Muscle of leg (tissue), 11 donors: ENCODE results near the gene ATP2B1. TPM values are rescaled to one million over a fixed set of nuclear protein-coding genes. Genes with fewer than 3 reads are reported as not detected.

Source experiments
- DNase-seq: peaks from one replicate; pipeline ENCODE4 v3.0.0; 2013
- H3K27ac ChIP-seq: one replicate; pipeline ENCODE4 v1.5.1; 2013; ENCODE audit warnings: mild to moderate bottlenecking, low read length, control low read depth
- H3K27me3 ChIP-seq: one replicate; pipeline ENCODE4 v1.6.1; 2013; ENCODE audit warnings: low read length; ENCODE audit not compliant: control insufficient read depth, insufficient read depth
- H3K36me3 ChIP-seq: one replicate; pipeline ENCODE4 v1.6.1; 2013; ENCODE audit warnings: low read length; ENCODE audit not compliant: control insufficient read depth, insufficient read depth
- H3K4me1 ChIP-seq: one replicate; pipeline ENCODE4 v1.6.1; 2013; ENCODE audit warnings: low read length; ENCODE audit not compliant: control insufficient read depth, insufficient read depth
- H3K4me3 ChIP-seq: one replicate; pipeline ENCODE4 v1.5.1; 2013; ENCODE audit warnings: low read length, control low read depth
- H3K9me3 ChIP-seq: replicated peaks from 2 replicates; pipeline ENCODE4 v1.6.1; 2013; ENCODE audit warnings: low read depth, low read length; ENCODE audit not compliant: control insufficient read depth
- WGBS: methylation state at CpG from one replicate; pipeline ENCODE4 v1.1.5; 2013; ENCODE audit warnings: missing lambda C conversion rate; ENCODE audit not compliant: insufficient coverage; 5-methylcytosine and 5-hydroxymethylcytosine counted together
- polyA plus RNA-seq, 8 donors: library from polyadenylated mRNA; unstranded; fragments of 120-200 nt; gene quantifications; one replicate each; pipeline versions ENCODE4 v1.2.1 to v1.2.3, GENCODE V29; 2013; ENCODE audit warnings: inconsistent platforms in 1 of 8, low replicate concordance in 1 of 8; ENCODE audit not compliant: insufficient read length in 8 of 8, insufficient read depth in 1 of 8
- total RNA-seq: library from RNA; stranded (reverse); fragments of 120-200 nt; gene quantifications from one replicate; pipeline ENCODE4 v1.2.4, GENCODE V29; 2013

Gene ATP2B1
- total and polyA plus RNA-seq, 9 donors, result 59.3 to 112 (median 87.4) TPM

DNA sequence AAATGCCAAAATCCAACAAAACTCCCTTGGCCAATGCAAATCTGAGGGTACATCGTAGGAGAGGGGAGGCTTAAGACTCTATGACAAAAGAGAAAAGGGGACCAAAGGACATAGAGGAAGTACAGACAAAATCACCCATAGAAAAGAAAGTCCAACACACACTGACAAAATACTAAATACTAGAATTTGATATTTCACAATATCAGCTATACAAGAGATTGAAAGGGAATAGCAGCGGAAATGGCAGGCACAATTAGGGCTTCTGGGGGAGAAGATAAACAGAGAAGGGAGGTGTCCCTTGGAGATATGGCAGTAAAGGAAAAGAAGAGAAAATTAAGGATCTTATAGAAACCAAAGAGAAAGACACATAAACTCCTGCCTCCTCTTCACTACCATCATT is 29.0 kb downstream of the ATP2B1 start:
- no peak for DNase-seq
- Histone ChIP-seq H3K36me3 (no peaks in the 10 kb centered on the region), H3K4me3 (no peak overlapping the region), H3K27me3 (no peaks in the 10 kb centered on the region), H3K9me3 (peaks cover 25% of the 10 kb centered on the region), H3K27ac (no peak overlapping the region), H3K4me1 (no peaks in the 10 kb centered on the region)
- no CpG with 5 or more reads among the region's 2 CpGs for WGBS

DNA sequence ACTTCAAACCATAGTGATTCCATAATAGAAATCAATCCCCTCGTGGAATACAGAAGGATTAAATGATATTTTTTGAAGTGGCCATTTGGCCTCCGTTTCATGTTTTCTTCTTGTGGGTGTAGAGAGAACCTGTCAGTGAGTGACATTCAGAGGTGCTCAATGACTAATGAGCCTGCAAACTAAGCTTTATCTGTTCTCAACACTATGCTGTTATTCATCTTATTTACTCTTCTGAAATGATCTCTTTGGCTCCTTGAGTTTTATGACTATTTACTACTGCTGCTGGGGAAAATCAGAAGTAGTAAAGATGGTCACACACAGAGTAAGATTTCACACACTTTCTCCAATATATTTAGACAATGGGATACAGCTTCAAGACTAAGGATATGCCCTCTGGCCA is 30.4 kb downstream of the ATP2B1 start:
- no peaks in the 10 kb centered on the region for H3K4me1 ChIP-seq
- no peak overlapping the region for H3K4me3 ChIP-seq
- H3K27ac ChIP-seq, result no peak overlapping the region
- DNase-seq, result no peak
- peaks cover 23% of the 10 kb centered on the region for H3K9me3 ChIP-seq
- no CpG with 5 or more reads among the region's 2 CpGs for WGBS
- H3K27me3 ChIP-seq, result no peaks in the 10 kb centered on the region
- no peaks in the 10 kb centered on the region for H3K36me3 ChIP-seq

DNA sequence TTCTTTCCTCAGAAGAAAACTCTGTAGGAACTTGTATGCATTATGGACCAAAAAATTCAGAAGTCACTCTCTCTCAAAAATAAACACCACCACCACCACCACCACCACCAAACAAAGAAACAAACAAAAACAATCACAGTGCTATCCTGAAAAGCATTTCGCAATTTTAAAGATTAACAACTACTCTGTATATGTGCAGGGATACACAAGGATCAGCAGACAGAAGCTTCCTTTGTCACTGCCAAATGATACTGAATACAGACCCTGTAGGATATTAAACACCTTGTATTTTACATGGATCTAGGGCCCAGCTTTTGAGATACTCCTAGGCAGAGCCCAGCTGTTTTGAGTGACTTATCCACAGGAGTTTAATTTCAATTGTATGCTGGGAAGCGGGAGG is 31.7 kb downstream of the ATP2B1 start:
- no peak for DNase-seq
- H3K9me3 ChIP-seq, result peaks cover 14% of the 10 kb centered on the region
- H3K4me3 ChIP-seq, result no peak overlapping the region
- H3K36me3 ChIP-seq, result peaks cover 2% of the 10 kb centered on the region
- WGBS, result no CpG with 5 or more reads among the region's 2 CpGs
- no peaks in the 10 kb centered on the region for H3K4me1 ChIP-seq
- no peaks in the 10 kb centered on the region for H3K27me3 ChIP-seq
- H3K27ac ChIP-seq, result no peak overlapping the region

DNA sequence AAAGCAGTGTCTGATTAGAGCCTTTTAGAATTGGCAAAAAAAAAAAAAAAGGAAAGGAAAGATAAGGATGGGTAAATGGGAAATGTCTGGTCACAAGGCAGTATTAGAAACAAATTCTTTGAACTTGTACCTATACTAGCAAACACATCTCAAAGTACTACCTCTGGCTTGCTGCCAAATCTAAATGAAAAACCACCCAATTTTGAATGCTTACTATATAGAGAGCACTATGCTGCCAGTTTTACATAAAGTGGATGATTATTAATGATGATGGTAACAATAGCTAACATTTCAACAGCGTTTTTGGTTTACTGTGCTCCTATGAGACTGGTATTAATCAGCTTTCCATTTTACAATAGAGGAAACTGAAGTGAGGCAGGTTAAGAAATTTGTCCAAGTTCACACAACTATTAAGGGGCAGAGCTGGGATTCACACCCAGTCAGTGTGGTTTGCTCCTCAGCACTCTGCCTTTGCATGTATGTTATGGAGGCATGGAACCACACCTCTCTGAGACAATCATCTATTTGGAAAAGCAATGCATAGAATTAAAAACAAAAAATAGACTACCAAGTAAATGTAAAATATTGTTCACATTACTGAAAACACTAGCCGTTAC is 34.2 kb downstream of the ATP2B1 start:
- no CpG with 5 or more reads among the region's 2 CpGs for WGBS
- Histone ChIP-seq H3K4me1 (no peaks in the 10 kb centered on the region), H3K4me3 (no peak overlapping the region), H3K36me3 (peaks cover 2% of the 10 kb centered on the region), H3K9me3 (peaks cover 2% of the 10 kb centered on the region), H3K27me3 (no peaks in the 10 kb centered on the region), H3K27ac (no peak overlapping the region)
- DNase-seq, result no peak

DNA sequence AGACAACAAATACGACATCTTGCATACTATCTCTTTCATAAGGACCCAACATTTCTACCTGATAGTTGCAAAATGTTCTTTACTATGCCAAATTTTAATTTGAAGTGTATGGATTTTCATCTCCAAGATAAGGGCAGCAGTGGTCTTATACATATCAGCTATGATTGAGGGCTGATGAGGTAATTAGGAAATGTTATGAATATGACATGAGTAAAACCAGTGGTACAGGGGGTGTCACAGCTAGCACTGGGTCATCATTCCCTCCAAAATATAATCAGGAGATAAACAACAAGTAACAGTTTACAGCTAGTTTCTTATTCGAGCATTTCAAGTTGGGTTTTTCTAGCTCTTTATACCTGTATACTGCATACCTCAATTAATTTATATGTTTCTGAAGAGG is 35.0 kb downstream of the ATP2B1 start:
- peaks cover 2% of the 10 kb centered on the region for H3K36me3 ChIP-seq
- H3K27me3 ChIP-seq, result no peaks in the 10 kb centered on the region
- no peak for DNase-seq
- no CpG with 5 or more reads among the region's 2 CpGs for WGBS
- H3K4me3 ChIP-seq, result no peak overlapping the region
- no peak overlapping the region for H3K27ac ChIP-seq
- peaks cover 2% of the 10 kb centered on the region for H3K4me1 ChIP-seq
- no peaks in the 10 kb centered on the region for H3K9me3 ChIP-seq

DNA sequence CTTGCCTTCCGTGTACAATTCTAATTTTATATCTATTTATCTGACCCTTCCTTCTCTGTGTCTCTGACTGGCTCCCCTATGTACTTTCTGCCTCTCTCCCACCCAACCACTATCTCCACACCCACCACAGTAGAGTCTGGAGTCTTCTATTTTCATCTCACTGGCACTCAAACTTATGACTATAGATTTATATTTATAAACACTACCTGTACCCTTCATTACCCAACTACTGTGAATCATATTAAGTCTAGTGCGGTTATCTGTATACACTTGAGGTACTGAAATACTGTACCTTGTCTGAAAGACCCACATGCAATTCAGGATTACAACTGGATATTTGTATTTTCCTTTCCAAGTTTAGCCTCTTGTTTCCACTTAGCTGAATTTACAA is 36.1 kb downstream of the ATP2B1 start:
- Histone ChIP-seq H3K27ac (no peak overlapping the region), H3K9me3 (no peaks in the 10 kb centered on the region), H3K4me1 (peaks cover 2% of the 10 kb centered on the region), H3K36me3 (peaks cover 2% of the 10 kb centered on the region), H3K27me3 (no peaks in the 10 kb centered on the region), H3K4me3 (no peak overlapping the region)
- WGBS, result 100% methylated on average over 2 of the region's 2 CpGs
- DNase-seq, result no peak

DNA sequence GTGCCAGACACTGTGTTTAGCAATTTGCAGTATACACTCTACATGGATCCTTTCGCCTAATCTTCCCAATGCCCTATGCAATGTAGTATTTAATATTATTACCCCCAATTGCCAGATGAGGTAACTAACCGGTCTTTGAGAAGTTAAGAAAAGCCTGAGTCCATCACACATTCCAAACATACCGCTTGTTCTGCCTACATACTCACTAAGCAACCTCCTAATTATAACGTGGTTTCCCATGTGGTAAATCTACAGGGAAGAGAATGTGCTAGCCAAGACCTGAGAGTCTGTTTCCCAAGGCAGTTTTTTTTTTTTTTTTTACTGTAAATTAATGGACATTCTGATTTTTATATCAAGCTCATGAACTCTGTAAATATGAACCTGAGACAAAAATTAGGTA is 37.2 kb downstream of the ATP2B1 start:
- DNase-seq, result no peak
- no peak overlapping the region for H3K27ac ChIP-seq
- WGBS, result no CpG with 5 or more reads among the region's 4 CpGs
- H3K9me3 ChIP-seq, result no peaks in the 10 kb centered on the region
- peaks cover 2% of the 10 kb centered on the region for H3K36me3 ChIP-seq
- H3K4me3 ChIP-seq, result no peak overlapping the region
- H3K4me1 ChIP-seq, result peaks cover 2% of the 10 kb centered on the region
- H3K27me3 ChIP-seq, result no peaks in the 10 kb centered on the region

DNA sequence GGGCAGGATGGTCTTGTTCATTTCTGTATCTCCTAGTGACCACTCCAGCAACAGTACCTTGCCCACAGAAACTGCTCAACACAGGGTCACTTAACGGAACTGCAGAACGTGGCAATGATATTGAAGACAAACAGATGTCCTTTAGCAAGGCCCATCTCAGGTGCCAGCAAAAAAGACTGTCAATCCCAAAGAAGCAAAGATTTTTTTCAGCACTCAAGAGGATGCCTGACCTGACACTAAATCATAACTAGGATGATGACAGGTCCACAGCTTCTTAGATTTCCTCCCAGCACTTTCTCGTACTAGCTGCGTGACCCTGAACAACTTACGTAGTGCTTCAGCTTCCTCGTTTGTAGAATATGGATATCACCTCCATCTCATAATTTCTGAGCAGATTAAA is 39.4 kb downstream of the ATP2B1 start:
- H3K27me3 ChIP-seq, result no peaks in the 10 kb centered on the region
- H3K4me1 ChIP-seq, result peaks cover 2% of the 10 kb centered on the region
- no peak overlapping the region for H3K4me3 ChIP-seq
- H3K36me3 ChIP-seq, result peaks cover 2% of the 10 kb centered on the region
- no peak for DNase-seq
- H3K9me3 ChIP-seq, result no peaks in the 10 kb centered on the region
- no peak overlapping the region for H3K27ac ChIP-seq
- 69% methylated on average over 4 of the region's 6 CpGs for WGBS

DNA sequence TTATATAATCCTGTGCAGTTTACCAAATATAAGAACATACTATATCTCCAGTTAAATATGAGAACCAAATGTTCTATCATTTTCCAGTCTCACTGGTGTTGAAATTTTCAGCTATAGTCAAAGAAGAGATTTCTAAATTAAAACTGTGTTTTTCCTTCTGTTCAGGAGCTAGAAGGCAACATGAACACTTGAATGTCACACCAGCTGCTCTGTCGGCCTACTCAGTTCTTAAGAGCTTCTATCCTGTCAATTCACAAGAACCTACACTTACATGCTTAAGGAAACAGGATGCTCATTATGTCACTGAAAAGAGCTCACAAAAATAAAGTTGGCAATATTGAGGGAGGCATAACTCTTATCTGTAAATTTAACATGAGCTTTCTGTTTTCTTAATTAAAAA is 43.1 kb downstream of the ATP2B1 start:
- H3K36me3 ChIP-seq, result no peaks in the 10 kb centered on the region
- peaks cover 2% of the 10 kb centered on the region for H3K4me1 ChIP-seq
- no peaks in the 10 kb centered on the region for H3K27me3 ChIP-seq
- no peak overlapping the region for H3K27ac ChIP-seq
- no peaks in the 10 kb centered on the region for H3K9me3 ChIP-seq
- no CpG with 5 or more reads among the region's 1 CpG for WGBS
- H3K4me3 ChIP-seq, result no peak overlapping the region
- peak; percentile 24 for DNase-seq

DNA sequence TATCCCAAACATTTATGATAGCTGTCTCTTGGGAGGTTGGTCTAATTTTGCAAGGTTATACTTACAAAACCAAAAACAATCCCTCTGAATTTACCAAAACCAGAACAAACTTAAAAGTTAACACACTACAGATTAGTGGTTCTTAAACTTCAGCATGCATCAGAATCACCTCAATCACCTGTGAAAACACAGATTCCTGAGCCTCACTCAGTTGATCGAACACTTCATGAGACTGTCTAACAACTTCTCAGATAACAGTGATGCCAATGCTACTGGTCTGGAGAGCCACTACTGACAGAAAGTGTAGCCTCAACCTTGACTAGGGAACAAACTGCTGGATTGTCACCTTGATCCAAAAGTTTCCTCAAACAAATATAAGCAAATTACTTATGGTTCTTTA is 44.2 kb downstream of the ATP2B1 start:
- no peak overlapping the region for H3K4me3 ChIP-seq
- WGBS, result 71% methylated on average over 1 of the region's 1 CpG
- no peaks in the 10 kb centered on the region for H3K9me3 ChIP-seq
- DNase-seq, result no peak
- H3K27ac ChIP-seq, result no peak overlapping the region
- H3K36me3 ChIP-seq, result no peaks in the 10 kb centered on the region
- peaks cover 2% of the 10 kb centered on the region for H3K4me1 ChIP-seq
- H3K27me3 ChIP-seq, result no peaks in the 10 kb centered on the region
